Activated CD8-positive, alpha-beta memory T cell treated with anti-CD3 and anti-CD28 coated beads for 36 hours (primary cell): ENCODE results near the gene TNFAIP2. TPM values are rescaled to one million over a fixed set of nuclear protein-coding genes. Genes with fewer than 3 reads are reported as not detected.
"Not testable (repeated sequence)": the region's sequence is repeated elsewhere in the genome, so short reads cannot be mapped to it uniquely, and the experiment has no call there.

ENCODE experiments used
- CTCF ChIA-PET: fragments of 350-600 bp; sonication (Branson Sonifier 250); formaldehyde crosslinking; loops from one replicate; lab custom pipeline; 2021; ENCODE audit warnings: antibody characterized with exemption; lab: Charles Lee
- POLR2A ChIA-PET: fragments of 350-600 bp; sonication (Branson Sonifier 250); formaldehyde crosslinking; loops from one replicate; lab custom pipeline; 2021; ENCODE audit warnings: antibody characterized with exemption; lab: Charles Lee
- total RNA-seq, 2 experiments: library from RNA; stranded (reverse); gene quantifications; one replicate each; pipeline ENCODE4 v1.2.3, GENCODE V29; 2021

TNFAIP2 gene
- total RNA-seq, 2 experiments from 2014 or later, result 0.82 to 1.1 TPM

- ChIA-PET CTCF (interaction anchor here (1.2 to 2.7 kb wide), 7 partner anchors 12 to 189 kb away, joined by 3 to 39 read pairs (median 10); no protein-coding TSS in a partner anchor), POLR2A (interaction anchor here (0.6 kb wide), 1 partner anchor 906 kb away, joined by 3 read pairs; no protein-coding TSS in a partner anchor)
Observed at GRCh38 chr14:103103461-103104388, 19.5 kb upstream of the TNFAIP2 start.

GRCh38 chr14:103104389-103104653, 18.9 kb upstream of the TNFAIP2 start:
- POLR2A ChIA-PET, result interaction anchor here (0.6 kb wide), 1 partner anchor 906 kb away, joined by 3 read pairs; no protein-coding TSS in a partner anchor
- CTCF ChIA-PET, result interaction anchor here (0.6 to 2.8 kb wide), 28 partner anchors 8 to 410 kb away, joined by 3 to 39 read pairs (median 5); partner anchors contain the start of gene EXOC3L4

- POLR2A ChIA-PET, result interaction anchor here (0.6 kb wide), 1 partner anchor 905 kb away, joined by 3 read pairs; no protein-coding TSS in a partner anchor
- CTCF ChIA-PET, result interaction anchor here (0.6 to 2.8 kb wide), 32 partner anchors 8 to 410 kb away, joined by 3 to 39 read pairs (median 5); partner anchors contain the start of gene EXOC3L4
Observed at GRCh38 chr14:103104654-103105452, 18.4 kb upstream of the TNFAIP2 start.

- ChIA-PET CTCF (interaction anchor here (0.6 to 2.8 kb wide), 26 partner anchors 10 to 580 kb away, joined by 3 to 39 read pairs (median 5); partner anchors contain the start of gene EXOC3L4), POLR2A (no interaction called here)
Observed at GRCh38 chr14:103105580-103106150, 17.6 kb upstream of the TNFAIP2 start.

GRCh38 chr14:103107455-103107854, 15.8 kb upstream of the TNFAIP2 start:
- CTCF ChIA-PET, result interaction anchor here (1.4 kb wide), 1 partner anchor 582 kb away, joined by 3 read pairs; no protein-coding TSS in a partner anchor
- POLR2A ChIA-PET, result no interaction called here

- ChIA-PET POLR2A (no interaction called here), CTCF (no interaction called here)
Observed at GRCh38 chr14:103107941-103108748, 15.1 kb upstream of the TNFAIP2 start.

GRCh38 chr14:103108749-103109207, 14.5 kb upstream of the TNFAIP2 start:
- ChIA-PET POLR2A (no interaction called here), CTCF (no interaction called here)

- POLR2A ChIA-PET, result no interaction called here
- CTCF ChIA-PET, result no interaction called here
Observed at GRCh38 chr14:103109535-103110441, 13.5 kb upstream of the TNFAIP2 start.

- CTCF ChIA-PET, result no interaction called here
- POLR2A ChIA-PET, result no interaction called here
Observed at GRCh38 chr14:103110681-103111231, 12.5 kb upstream of the TNFAIP2 start.

- ChIA-PET POLR2A (no interaction called here), CTCF (no interaction called here)
Observed at GRCh38 chr14:103111232-103111868, 11.9 kb upstream of the TNFAIP2 start.

GRCh38 chr14:103112400-103113243, 10.6 kb upstream of the TNFAIP2 start:
- CTCF ChIA-PET, result interaction anchor here (1.2 kb wide), 1 partner anchor 8 kb away, joined by 5 read pairs; no protein-coding TSS in a partner anchor
- POLR2A ChIA-PET, result no interaction called here

GRCh38 chr14:103113303-103113702, 10.0 kb upstream of the TNFAIP2 start:
- POLR2A ChIA-PET, result no interaction called here

GRCh38 chr14:103113774-103114173, 9.5 kb upstream of the TNFAIP2 start:
- CTCF ChIA-PET, result no interaction called here
- POLR2A ChIA-PET, result no interaction called here

More at GRCh38 chr14:103113303-103113702, 10.0 kb upstream of the TNFAIP2 start:
- CTCF ChIA-PET, result interaction anchor here (1.2 kb wide), 1 partner anchor 9 kb away, joined by 5 read pairs; no protein-coding TSS in a partner anchor

GRCh38 chr14:103115086-103115679, 8.1 kb upstream of the TNFAIP2 start:
- POLR2A ChIA-PET, result not testable (repeated sequence)
- CTCF ChIA-PET, result interaction anchor here (0.8 kb wide), 1 partner anchor 10 kb away, joined by 7 read pairs; no protein-coding TSS in a partner anchor
